Activated CD8-positive, alpha-beta memory T cell treated with anti-CD3 and anti-CD28 coated beads, Interleukin-2, amount 10 ng/mL, durations not matched to agents 7 days and 5 days (primary cell): ENCODE data around the gene OFD1. TPM values are rescaled to one million over a fixed set of nuclear protein-coding genes. Genes with fewer than 3 reads are reported as not detected.

Experiments used
- ATAC-seq: fragments of 150-1000 bp; cut with Tn5 transposase; one replicate; pipeline ENCODE4 v1.10.0; 2021; ENCODE audit warnings: moderate library complexity
- CTCF ChIA-PET: fragments of 350-600 bp; sonication (Branson Sonifier 250); formaldehyde crosslinking; loops from one replicate; lab custom pipeline; 2021; ENCODE audit warnings: antibody characterized with exemption; lab: Charles Lee
- DNase-seq: peaks from one replicate; pipeline ENCODE4 v3.0.0-alpha.2; 2020
- H3K27ac Mint-ChIP-seq: one replicate; pipeline ENCODE4 v1.8.0; 2021; ENCODE audit warnings: mild to moderate bottlenecking, mixed read lengths
- H3K27me3 Mint-ChIP-seq: one replicate; pipeline ENCODE4 v1.8.0; 2021; ENCODE audit warnings: mixed read lengths
- H3K36me3 Mint-ChIP-seq: one replicate; pipeline ENCODE4 v1.8.0; 2021; ENCODE audit warnings: mild to moderate bottlenecking, mixed read lengths
- H3K4me1 Mint-ChIP-seq: one replicate; pipeline ENCODE4 v1.8.0; 2021; ENCODE audit warnings: mixed read lengths
- H3K4me3 Mint-ChIP-seq: one replicate; pipeline ENCODE4 v1.8.0; 2021; ENCODE audit warnings: mild to moderate bottlenecking, moderate library complexity, mixed read lengths
- H3K9me3 Mint-ChIP-seq: one replicate; pipeline ENCODE4 v1.8.0; 2022; ENCODE audit warnings: low read depth, mixed read lengths
- total RNA-seq, 2 experiments: library from RNA; stranded (reverse); gene quantifications; one replicate each; pipeline ENCODE4 v1.2.3, GENCODE V29; 2021

OFD1 gene
- total RNA-seq, 2 experiments from 2014 or later, result 32.3 to 45.8 TPM

GRCh38 chrX:13797512-13797911, 63.0 kb downstream of the OFD1 start:
- DNase-seq (no peak), ATAC-seq (no peak)
- CTCF ChIA-PET, result no interaction called here
- Mint-ChIP-seq H3K27me3 (no peaks in the 10 kb centered on the region), H3K27ac (no peak overlapping the region), H3K9me3 (no peaks in the 10 kb centered on the region), H3K36me3 (no peaks in the 10 kb centered on the region), H3K4me3 (no peak overlapping the region), H3K4me1 (no peaks in the 10 kb centered on the region)

- H3K4me1 Mint-ChIP-seq, result no peaks in the 10 kb centered on the region
- DNase-seq, result no peak
- CTCF ChIA-PET, result no interaction called here
- no peaks in the 10 kb centered on the region for H3K27me3 Mint-ChIP-seq
- H3K4me3 Mint-ChIP-seq, result no peak overlapping the region
- no peaks in the 10 kb centered on the region for H3K9me3 Mint-ChIP-seq
- no peak for ATAC-seq
- no peak overlapping the region for H3K27ac Mint-ChIP-seq
- no peaks in the 10 kb centered on the region for H3K36me3 Mint-ChIP-seq
These were observed 63.6 kb downstream of the OFD1 start for GRCh38 chrX:13798184-13798583.

GRCh38 chrX:13803116-13803515, 68.6 kb downstream of the OFD1 start:
- CTCF ChIA-PET, result no interaction called here
- no peak for ATAC-seq

GRCh38 chrX:13805241-13805640, 70.7 kb downstream of the OFD1 start:
- Mint-ChIP-seq H3K4me3 (no peak overlapping the region), H3K9me3 (no peaks in the 10 kb centered on the region), H3K4me1 (no peaks in the 10 kb centered on the region), H3K36me3 (no peaks in the 10 kb centered on the region), H3K27ac (no peak overlapping the region), H3K27me3 (peaks cover 22% of the 10 kb centered on the region)
- DNase-seq (no peak), ATAC-seq (no peak)
- CTCF ChIA-PET, result no interaction called here

More at GRCh38 chrX:13803116-13803515, 68.6 kb downstream of the OFD1 start:
- Mint-ChIP-seq H3K27me3 (peaks cover 22% of the 10 kb centered on the region), H3K9me3 (no peaks in the 10 kb centered on the region), H3K4me1 (no peaks in the 10 kb centered on the region), H3K27ac (no peak overlapping the region), H3K36me3 (no peaks in the 10 kb centered on the region), H3K4me3 (no peak overlapping the region)
- DNase-seq, result no peak

GRCh38 chrX:13808293-13808692, 73.7 kb downstream of the OFD1 start:
- H3K36me3 Mint-ChIP-seq, result no peaks in the 10 kb centered on the region
- peaks cover 26% of the 10 kb centered on the region for H3K27me3 Mint-ChIP-seq

GRCh38 chrX:13808865-13809264, 74.3 kb downstream of the OFD1 start:
- no peak for ATAC-seq
- CTCF ChIA-PET, result no interaction called here
- H3K4me1 Mint-ChIP-seq, result no peaks in the 10 kb centered on the region
- H3K27me3 Mint-ChIP-seq, result peaks cover 25% of the 10 kb centered on the region
- DNase-seq, result no peak
- no peak overlapping the region for H3K27ac Mint-ChIP-seq
- H3K36me3 Mint-ChIP-seq, result no peaks in the 10 kb centered on the region
- no peaks in the 10 kb centered on the region for H3K9me3 Mint-ChIP-seq
- no peak overlapping the region for H3K4me3 Mint-ChIP-seq

More at GRCh38 chrX:13808293-13808692, 73.7 kb downstream of the OFD1 start:
- CTCF ChIA-PET, result no interaction called here
- Mint-ChIP-seq H3K27ac (no peak overlapping the region), H3K4me3 (no peak overlapping the region), H3K4me1 (no peaks in the 10 kb centered on the region), H3K9me3 (no peaks in the 10 kb centered on the region)
- ATAC-seq (no peak), DNase-seq (no peak)

- CTCF ChIA-PET, result no interaction called here
- peaks cover 26% of the 10 kb centered on the region for H3K27me3 Mint-ChIP-seq
- no peaks in the 10 kb centered on the region for H3K4me1 Mint-ChIP-seq
- H3K36me3 Mint-ChIP-seq, result no peaks in the 10 kb centered on the region
- no peak overlapping the region for H3K4me3 Mint-ChIP-seq
- no peak overlapping the region for H3K27ac Mint-ChIP-seq
- ATAC-seq (no peak), DNase-seq (no peak)
- no peaks in the 10 kb centered on the region for H3K9me3 Mint-ChIP-seq
These were observed 81.1 kb downstream of the OFD1 start for GRCh38 chrX:13815664-13816063.

- DNase-seq (no peak), ATAC-seq (no peak)
- Mint-ChIP-seq H3K27ac (no peak overlapping the region), H3K36me3 (no peaks in the 10 kb centered on the region), H3K4me3 (no peak overlapping the region), H3K4me1 (no peaks in the 10 kb centered on the region), H3K9me3 (no peaks in the 10 kb centered on the region), H3K27me3 (peaks cover 26% of the 10 kb centered on the region)
- CTCF ChIA-PET, result no interaction called here
These were observed 81.6 kb downstream of the OFD1 start for GRCh38 chrX:13816176-13816575.

GRCh38 chrX:13816643-13817627, 82.4 kb downstream of the OFD1 start, which contains the start of gene GPM6B:
TSS of gene GPM6B (minus strand) at chrX:13817093. CDS start at chrX:13816904, 189 bp downstream.
- no peak within 1 kb of the TSS for H3K4me3 Mint-ChIP-seq
- peaks cover 26% of the 10 kb centered on the region for H3K27me3 Mint-ChIP-seq
- DNase-seq, result no peak
- no peak for ATAC-seq
- no peaks in the 10 kb centered on the region for H3K9me3 Mint-ChIP-seq
- CTCF ChIA-PET, result no interaction called here
- H3K36me3 Mint-ChIP-seq, result no peaks in the 10 kb centered on the region
- H3K27ac Mint-ChIP-seq, result no peak within 1 kb of the TSS
- H3K4me1 Mint-ChIP-seq, result no peaks in the 10 kb centered on the region

Other genes with a start within 250 kb of the OFD1 start
- 10 to 100 TPM in 1 of 2 experiments, 1 to 10 TPM in 1; 5.7 to 18.7 TPM for gene EGFL6, start 165.1 kb upstream of the OFD1 start, total RNA-seq
- gene TCEANC, start 81.6 kb upstream of the OFD1 start, total RNA-seq, result 1 to 10 TPM; 4.7 to 5.1 TPM
- gene RAB9A, start 45.6 kb upstream of the OFD1 start, total RNA-seq, result 10 to 100 TPM; 13.7 to 20.3 TPM
- 10 to 100 TPM; 18.4 to 19.1 TPM for gene TRAPPC2, start 128 bp upstream of the OFD1 start, total RNA-seq
- gene GPM6B, start 82.3 kb downstream of the OFD1 start, total RNA-seq, result not detected